GM23248 (cell line): ENCODE measurements around the gene CDH16.

Experiments used
- EZH2 ChIP-seq: fragments of 200-600 bp; sonication (generic); IDR thresholded peaks from 2 replicates; pipeline ENCODE4 v1.6.1; 2018; ENCODE audit warnings: antibody characterized with exemption, mild to moderate bottlenecking; ENCODE audit not compliant: insufficient read depth, poor library complexity, severe bottlenecking
- EZH2phosphoT487 ChIP-seq: fragments of 200-600 bp; sonication (generic); IDR thresholded peaks from 2 replicates; pipeline ENCODE4 v1.6.1; 2018; ENCODE audit warnings: antibody characterized with exemption, moderate library complexity, mild to moderate bottlenecking, low read depth; ENCODE audit not compliant: insufficient read depth

GRCh38 chr16:66886321-66886720, 32.4 kb downstream of the CDH16 start:
- TF ChIP-seq EZH2 = no peak
- no peak for TF ChIP-seq EZH2phosphoT487
